Testis (tissue), 2 donors: ENCODE measurements around the gene CD276.

ENCODE experiments used
- POLR2A ChIP-seq: fragments of 450-650 bp; IDR thresholded peaks from one replicate; pipeline ENCODE4 v1.6.1; 2017; ENCODE audit warnings: antibody characterized with exemption, mild to moderate bottlenecking, moderate library complexity
- TF ChIP-seq, protein P1 (sequence below), 3 experiments: fragments of 450-650 bp in 2 of 3; fragments of 200-600 bp in 1 of 3; sonication (generic) in 1 of 3; IDR thresholded peaks; one replicate each; pipeline ENCODE4 v1.5.1; 2016 to 2019; ENCODE audit warnings: antibody characterized with exemption in 3 of 3, mild to moderate bottlenecking in 2 of 3, moderate library complexity in 1 of 3

DNA sequence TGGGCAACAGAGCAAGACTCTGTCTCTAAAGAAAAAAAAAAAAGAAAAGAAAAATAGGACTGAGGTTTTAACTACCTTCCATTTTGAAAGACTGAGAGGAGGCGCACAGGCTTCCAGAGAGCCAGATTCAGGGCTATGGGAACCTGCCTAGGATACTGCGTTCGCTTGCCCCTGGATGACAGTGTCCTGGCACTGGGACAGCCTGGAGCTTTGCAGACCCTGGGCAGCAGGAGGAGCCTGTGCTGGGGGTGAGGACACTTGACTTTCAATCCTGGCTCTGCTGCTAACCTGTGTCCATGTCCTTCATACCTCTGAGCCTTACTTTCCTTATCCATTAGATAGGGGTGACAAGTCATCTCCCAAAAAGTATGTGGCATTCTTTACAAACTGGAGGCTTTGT lies 31.2 kb downstream of the CD276 start:
- TF ChIP-seq, protein P1, sequence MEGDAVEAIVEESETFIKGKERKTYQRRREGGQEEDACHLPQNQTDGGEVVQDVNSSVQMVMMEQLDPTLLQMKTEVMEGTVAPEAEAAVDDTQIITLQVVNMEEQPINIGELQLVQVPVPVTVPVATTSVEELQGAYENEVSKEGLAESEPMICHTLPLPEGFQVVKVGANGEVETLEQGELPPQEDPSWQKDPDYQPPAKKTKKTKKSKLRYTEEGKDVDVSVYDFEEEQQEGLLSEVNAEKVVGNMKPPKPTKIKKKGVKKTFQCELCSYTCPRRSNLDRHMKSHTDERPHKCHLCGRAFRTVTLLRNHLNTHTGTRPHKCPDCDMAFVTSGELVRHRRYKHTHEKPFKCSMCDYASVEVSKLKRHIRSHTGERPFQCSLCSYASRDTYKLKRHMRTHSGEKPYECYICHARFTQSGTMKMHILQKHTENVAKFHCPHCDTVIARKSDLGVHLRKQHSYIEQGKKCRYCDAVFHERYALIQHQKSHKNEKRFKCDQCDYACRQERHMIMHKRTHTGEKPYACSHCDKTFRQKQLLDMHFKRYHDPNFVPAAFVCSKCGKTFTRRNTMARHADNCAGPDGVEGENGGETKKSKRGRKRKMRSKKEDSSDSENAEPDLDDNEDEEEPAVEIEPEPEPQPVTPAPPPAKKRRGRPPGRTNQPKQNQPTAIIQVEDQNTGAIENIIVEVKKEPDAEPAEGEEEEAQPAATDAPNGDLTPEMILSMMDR (IDR thresholded peaks at IDR 0.05) = no peak
- TF ChIP-seq POLR2A = no peak
